DMS153 treated with DMSO at 0.1 percent for 48 hours (cell line): ENCODE measurements around the gene MAP3K10.
"Not testable (repeated sequence)": the region's sequence is repeated elsewhere in the genome, so short reads cannot be mapped to it uniquely, and the experiment has no call there.

Source experiments
- DNase-seq: peaks from one replicate; lab custom pipeline; 2025; ENCODE audit not compliant: unreplicated experiment; lab: John Stamatoyannopoulos, UW

Gene MAP3K10

GRCh38 chr19:40190891-40191835, at the start of gene MAP3K10:
MAP3K10 (plus strand) TSS chr19:40191426; CDS start chr19:40192032, 606 bp downstream.
- peak; percentile 8 for DNase-seq

GRCh38 chr19:40141551-40141950, 49.7 kb upstream of the MAP3K10 start:
- DNase-seq, result no peak

GRCh38 chr19:40143612-40144011, 47.6 kb upstream of the MAP3K10 start:
- DNase-seq, result no peak

- DNase-seq, result no peak
Measured at GRCh38 chr19:40144151-40144550, 47.1 kb upstream of the MAP3K10 start.

GRCh38 chr19:40144947-40145748, 46.1 kb upstream of the MAP3K10 start:
- no peak for DNase-seq

- DNase-seq, result not testable (repeated sequence)
Measured at GRCh38 chr19:40145749-40146029, 45.5 kb upstream of the MAP3K10 start.

- DNase-seq, result no peak
Measured at GRCh38 chr19:40147338-40147692, 43.9 kb upstream of the MAP3K10 start.

- no peak for DNase-seq
Measured at GRCh38 chr19:40147693-40148347, 43.4 kb upstream of the MAP3K10 start.

- no peak for DNase-seq
Measured at GRCh38 chr19:40149501-40149900, 41.7 kb upstream of the MAP3K10 start.

- no peak for DNase-seq
Measured at GRCh38 chr19:40150170-40150569, 41.1 kb upstream of the MAP3K10 start.

GRCh38 chr19:40154121-40154680, 37.0 kb upstream of the MAP3K10 start:
- no peak for DNase-seq

GRCh38 chr19:40155749-40156265, 35.4 kb upstream of the MAP3K10 start:
- no peak for DNase-seq

- DNase-seq, result no peak
Measured at GRCh38 chr19:40157059-40157458, 34.2 kb upstream of the MAP3K10 start.

- no peak for DNase-seq
Measured at GRCh38 chr19:40159744-40160143, 31.5 kb upstream of the MAP3K10 start.

- DNase-seq, result no peak
Measured at GRCh38 chr19:40162104-40162503, 29.1 kb upstream of the MAP3K10 start.

- no peak for DNase-seq
Measured at GRCh38 chr19:40163541-40164129, 27.6 kb upstream of the MAP3K10 start.

- no peak for DNase-seq
Measured at GRCh38 chr19:40165362-40165937, 25.8 kb upstream of the MAP3K10 start.

GRCh38 chr19:40169482-40170302, 21.5 kb upstream of the MAP3K10 start:
- not testable (repeated sequence) for DNase-seq

- not testable (repeated sequence) for DNase-seq
Measured at GRCh38 chr19:40170303-40170989, 20.8 kb upstream of the MAP3K10 start.
